H9 (cell line): ENCODE measurements around the gene CNDP1. TPM values are rescaled to one million over a fixed set of nuclear protein-coding genes. Genes with fewer than 3 reads are reported as not detected.

ENCODE experiments used
- DNase-seq: peaks from one replicate; pipeline ENCODE4 v3.0.0-alpha.2; 2017
- H2AFZ ChIP-seq: one replicate; pipeline ENCODE4 v1.6.1; 2013; ENCODE audit warnings: mild to moderate bottlenecking, low read length, control low read depth, moderate library complexity
- H2AK5ac ChIP-seq: 2 replicates; pipeline ENCODE4 v1.6.1; 2013; ENCODE audit warnings: low read length, control low read depth, mixed read lengths; ENCODE audit not compliant: insufficient read length
- H2BK120ac ChIP-seq: one replicate; pipeline ENCODE4 v1.6.1; 2013; ENCODE audit warnings: low read depth, mild to moderate bottlenecking, low read length, control low read depth, inconsistent platforms; ENCODE audit not compliant: poor library complexity, severe bottlenecking
- H2BK12ac ChIP-seq: 2 replicates; pipeline ENCODE4 v1.6.1; 2013; ENCODE audit warnings: low read length, control low read depth, mixed read lengths, low read depth; ENCODE audit not compliant: insufficient read length
- H2BK15ac ChIP-seq: 2 replicates; pipeline ENCODE4 v1.6.1; 2013; ENCODE audit warnings: low read depth, low read length, control low read depth
- H2BK20ac ChIP-seq: one replicate; pipeline ENCODE4 v1.6.1; 2013; ENCODE audit warnings: low read depth, mild to moderate bottlenecking, low read length, control low read depth, inconsistent platforms; ENCODE audit not compliant: poor library complexity, severe bottlenecking
- H2BK5ac ChIP-seq: 2 replicates; pipeline ENCODE4 v1.6.1; 2013; ENCODE audit warnings: low read length, control low read depth, mixed read lengths; ENCODE audit not compliant: insufficient read length
- H3K14ac ChIP-seq: 2 replicates; pipeline ENCODE4 v1.6.1; 2013; ENCODE audit warnings: low read length, control low read depth; ENCODE audit not compliant: insufficient read depth
- H3K18ac ChIP-seq: 2 replicates; pipeline ENCODE4 v1.6.1; 2013; ENCODE audit warnings: low read depth, mild to moderate bottlenecking, mixed read lengths, low read length, control low read depth; ENCODE audit not compliant: insufficient read length
- H3K23ac ChIP-seq: 2 replicates; pipeline ENCODE4 v1.6.1; 2013; ENCODE audit warnings: low read length, control low read depth, mixed read lengths, low read depth; ENCODE audit not compliant: insufficient read length
- H3K23me2 ChIP-seq: 2 replicates; pipeline ENCODE4 v1.6.1; 2013; ENCODE audit warnings: low read depth, mild to moderate bottlenecking, mixed read lengths, low read length, control low read depth; ENCODE audit not compliant: insufficient read length, poor library complexity, severe bottlenecking
- H3K27ac ChIP-seq: 2 replicates; pipeline ENCODE4 v1.5.1; 2013; ENCODE audit warnings: low read length, control low read depth, mixed read lengths, low read depth; ENCODE audit not compliant: insufficient read length
- H3K27me3 ChIP-seq: 2 replicates; pipeline ENCODE4 v1.6.1; 2013; ENCODE audit warnings: low read length, control low read depth, inconsistent platforms; ENCODE audit not compliant: insufficient read depth
- H3K4ac ChIP-seq: 2 replicates; pipeline ENCODE4 v1.6.1; 2013; ENCODE audit warnings: low read depth, mild to moderate bottlenecking, control low read depth, inconsistent platforms, low read length, moderate library complexity
- H3K4me1 ChIP-seq: 2 replicates; pipeline ENCODE4 v1.6.1; 2013; ENCODE audit warnings: low read length, control low read depth, inconsistent platforms; ENCODE audit not compliant: insufficient read depth
- H3K4me2 ChIP-seq: 2 replicates; pipeline ENCODE4 v1.6.1; 2013; ENCODE audit warnings: low read length, control low read depth, mixed read lengths; ENCODE audit not compliant: insufficient read length, insufficient read depth
- H3K56ac ChIP-seq: 2 replicates; pipeline ENCODE4 v1.6.1; 2013; ENCODE audit warnings: low read depth, mild to moderate bottlenecking, mixed read lengths, low read length, control low read depth; ENCODE audit not compliant: insufficient read length
- H3K79me1 ChIP-seq: 2 replicates; pipeline ENCODE4 v1.6.1; 2013; ENCODE audit warnings: low read depth, mild to moderate bottlenecking, moderate library complexity, low read length, control low read depth, inconsistent platforms; ENCODE audit not compliant: insufficient read depth, poor library complexity, severe bottlenecking
- H3K79me2 ChIP-seq: 2 replicates; pipeline ENCODE4 v1.6.1; 2013; ENCODE audit warnings: low read length, control low read depth, inconsistent platforms; ENCODE audit not compliant: insufficient read depth
- H3K9ac ChIP-seq: 2 replicates; pipeline ENCODE4 v1.6.1; 2013; ENCODE audit warnings: low read length, control low read depth, mixed read lengths; ENCODE audit not compliant: insufficient read length; ENCODE audit errors: extremely low read depth
- H3K9me3 ChIP-seq: one replicate; pipeline ENCODE4 v1.6.1; 2013; ENCODE audit warnings: low read depth, low read length, inconsistent platforms; ENCODE audit not compliant: control insufficient read depth
- H3T11ph ChIP-seq: one replicate; pipeline ENCODE4 v1.6.1; 2013; ENCODE audit warnings: mild to moderate bottlenecking, low read length, control low read depth, inconsistent platforms
- H4K20me1 ChIP-seq: one replicate; pipeline ENCODE4 v1.6.1; 2013; ENCODE audit not compliant: control insufficient read depth, insufficient read length, insufficient read depth
- H4K5ac ChIP-seq: 2 replicates; pipeline ENCODE4 v1.6.1; 2013; ENCODE audit warnings: low read depth, mild to moderate bottlenecking, mixed read lengths, low read length, control low read depth; ENCODE audit not compliant: insufficient read length
- H4K8ac ChIP-seq: replicated peaks from 2 replicates; pipeline ENCODE4 v1.6.1; 2013; ENCODE audit warnings: low read length, control low read depth, mixed read lengths, low read depth; ENCODE audit not compliant: insufficient read length
- H4K91ac ChIP-seq: 2 replicates; pipeline ENCODE4 v1.6.1; 2013; ENCODE audit warnings: low read depth, mild to moderate bottlenecking, moderate library complexity, mixed read lengths, low read length, control low read depth; ENCODE audit not compliant: insufficient read length
- H3K27ac Mint-ChIP-seq, 3 experiments: 2 replicates in 2 of 3; 3 replicates in 1 of 3; pipeline ENCODE4 v1.8.0; 2020 to 2021; ENCODE audit warnings: mixed read lengths in 3 of 3, mild to moderate bottlenecking in 1 of 3, moderate library complexity in 1 of 3
- H3K27me3 Mint-ChIP-seq: 2 replicates; pipeline ENCODE4 v1.8.0; 2021; ENCODE audit warnings: low read depth, mild to moderate bottlenecking, moderate library complexity, mixed read lengths
- H3K36me3 Mint-ChIP-seq, 3 experiments: 2 replicates in 2 of 3; 3 replicates in 1 of 3; pipeline ENCODE4 v1.8.0; 2020 to 2021; ENCODE audit warnings: low read depth in 3 of 3, mixed read lengths in 3 of 3; ENCODE audit not compliant: insufficient read depth in 1 of 3
- H3K4me1 Mint-ChIP-seq, 2 experiments: 2 replicates each; pipeline ENCODE4 v1.8.0; 2020; ENCODE audit warnings: mixed read lengths in 2 of 2
- H3K4me3 Mint-ChIP-seq, 2 experiments: 2 replicates in 1 of 2; 3 replicates in 1 of 2; pipeline ENCODE4 v1.8.0; 2020 to 2021; ENCODE audit warnings: mild to moderate bottlenecking in 2 of 2, mixed read lengths in 2 of 2, moderate library complexity in 1 of 2
- H3K9me3 Mint-ChIP-seq, 2 experiments: 2 replicates in 1 of 2; 3 replicates in 1 of 2; pipeline ENCODE4 v1.8.0; 2020; ENCODE audit warnings: mild to moderate bottlenecking in 2 of 2, mixed read lengths in 2 of 2, moderate library complexity in 1 of 2
- CTCF ChIP-seq: fragments of 200-600 bp; sonication (generic); conservative IDR thresholded peaks from 3 replicates; pipeline ENCODE4 v1.8.0; 2021; ENCODE audit warnings: antibody characterized with exemption, mild to moderate bottlenecking
- whole genome bisulfite sequencing: extraction: QIAGEN DNeasy Blood & Tissue Kit; methylation state at CpG from one replicate; pipeline ENCODE4 v1.1.7; 2013; ENCODE audit warnings: missing lambda C conversion rate, low lambda C conversion rate, mixed read lengths; ENCODE audit not compliant: insufficient read length; ENCODE audit errors: extremely low coverage; 5-methylcytosine and 5-hydroxymethylcytosine counted together
- total RNA-seq: library from RNA; stranded (reverse); gene quantifications from 2 replicates; pipeline ENCODE4 v1.2.1, GENCODE V29; 2021

Gene CNDP1
- total RNA-seq, 1 experiment from 2014 or later, result not detected

- H3K27ac Mint-ChIP-seq, result no peak overlapping the region
These were observed 31.2 kb upstream of the CNDP1 start for GRCh38 chr18:74503137-74503536.

More at GRCh38 chr18:74503137-74503536, 31.2 kb upstream of the CNDP1 start:
- no peak overlapping the region for H2AFZ ChIP-seq
- no peak overlapping the region for H2BK20ac ChIP-seq
- H3K23ac ChIP-seq, result no peak overlapping the region
- H4K8ac ChIP-seq, result no peak overlapping the region
- no peaks in the 10 kb centered on the region for H4K20me1 ChIP-seq
- no peaks in the 10 kb centered on the region for H3K9me3 ChIP-seq
- no peak overlapping the region for H3K4ac ChIP-seq
- H3K23me2 ChIP-seq, result no peaks in the 10 kb centered on the region
- no peak overlapping the region for H3K18ac ChIP-seq
- no peak overlapping the region for H2BK15ac ChIP-seq
- H4K91ac ChIP-seq, result no peak overlapping the region
- H3K27me3 ChIP-seq, result no peaks in the 10 kb centered on the region
- H2AK5ac ChIP-seq, result no peak overlapping the region
- H3K36me3 Mint-ChIP-seq, result peaks cover 53 to 75% (median 74%) of the 10 kb centered on the region in 3 experiments
- no peak for TF ChIP-seq CTCF
- peaks cover 3% of the 10 kb centered on the region; the same call in 1 of the 2 replicates for H3K4me1 ChIP-seq
- no peak overlapping the region for H2BK5ac ChIP-seq
- no peaks in the 10 kb centered on the region; the same call in 1 of the 2 replicates for H3K79me2 ChIP-seq
- H3K56ac ChIP-seq, result no peak overlapping the region
- no CpG with 5 or more reads among the region's 4 CpGs for WGBS
- no peaks in the 10 kb centered on the region for H3K27me3 Mint-ChIP-seq
- peaks cover 19 to 34% of the 10 kb centered on the region in 2 experiments for H3K4me1 Mint-ChIP-seq
- H3K9me3 Mint-ChIP-seq, result no peaks in the 10 kb centered on the region
- H3K9ac ChIP-seq, result no peak overlapping the region
- no peak overlapping the region for H3K4me2 ChIP-seq
- no peak overlapping the region for H3T11ph ChIP-seq
- no peak overlapping the region for H3K4me3 Mint-ChIP-seq
- peak; percentile 1 for DNase-seq
- no peak overlapping the region for H3K14ac ChIP-seq
- H2BK12ac ChIP-seq, result no peak overlapping the region
- no peak overlapping the region for H4K5ac ChIP-seq
- no peak overlapping the region for H3K27ac ChIP-seq
- H3K79me1 ChIP-seq, result peaks cover 2% of the 10 kb centered on the region
- H2BK120ac ChIP-seq, result no peak overlapping the region
